Smooth muscle cell (in vitro differentiated cells): ENCODE data around the gene PRLH. TPM values are rescaled to one million over a fixed set of nuclear protein-coding genes. Genes with fewer than 3 reads are reported as not detected.

Experiments used
- DNase-seq: peaks from one replicate; lab custom pipeline; 2025; ENCODE audit not compliant: unreplicated experiment; lab: John Stamatoyannopoulos, UW
- H2AFZ ChIP-seq: fragments of 200-600 bp; sonication (generic); 2 replicates; pipeline ENCODE4 v1.6.0; 2016; ENCODE audit warnings: antibody characterized with exemption, low read depth, mild to moderate bottlenecking
- H3F3A ChIP-seq: fragments of 200-600 bp; sonication (generic); 2 replicates; pipeline ENCODE4 v1.6.0; 2017; ENCODE audit warnings: antibody characterized with exemption, low read depth
- H3K27ac ChIP-seq: fragments of 200-600 bp; sonication (generic); 2 replicates; pipeline ENCODE4 v1.5.1; 2016; ENCODE audit warnings: low read depth, mild to moderate bottlenecking
- H3K27me3 ChIP-seq: fragments of 200-600 bp; sonication (generic); 2 replicates; pipeline ENCODE4 v1.6.1; 2016; ENCODE audit warnings: low read depth, mild to moderate bottlenecking
- H3K36me3 ChIP-seq: fragments of 200-600 bp; sonication (generic); 2 replicates; pipeline ENCODE4 v1.5.1; 2016; ENCODE audit warnings: low read depth
- H3K4me1 ChIP-seq: fragments of 200-600 bp; sonication (generic); 2 replicates; pipeline ENCODE4 v1.5.1; 2016; ENCODE audit warnings: low read depth
- H3K4me2 ChIP-seq: fragments of 200-600 bp; sonication (generic); 2 replicates; pipeline ENCODE4 v1.6.0; 2016; ENCODE audit warnings: mild to moderate bottlenecking
- H3K4me3 ChIP-seq: fragments of 200-600 bp; sonication (generic); 2 replicates; pipeline ENCODE4 v1.5.1; 2016; ENCODE audit warnings: mild to moderate bottlenecking
- H3K79me2 ChIP-seq: fragments of 200-600 bp; sonication (generic); 2 replicates; pipeline ENCODE4 v1.6.0; 2016; ENCODE audit warnings: low read depth, mild to moderate bottlenecking
- H3K9ac ChIP-seq: fragments of 200-600 bp; sonication (generic); 2 replicates; pipeline ENCODE4 v1.6.0; 2016; ENCODE audit warnings: low read depth
- H3K9me3 ChIP-seq: fragments of 200-600 bp; sonication (generic); replicated peaks from 2 replicates; pipeline ENCODE4 v1.5.1; 2016; ENCODE audit warnings: low read depth
- H4K20me1 ChIP-seq: fragments of 200-600 bp; sonication (generic); 2 replicates; pipeline ENCODE4 v1.6.0; 2016; ENCODE audit warnings: low read depth
- CTCF ChIP-seq: fragments of 200-600 bp; sonication (generic); IDR thresholded peaks from 2 replicates; pipeline ENCODE4 v1.5.1; 2017; ENCODE audit warnings: borderline replicate concordance, mild to moderate bottlenecking, antibody characterized with exemption; ENCODE audit not compliant: insufficient read depth, poor library complexity, severe bottlenecking
- WGBS: methylation state at CpG from one replicate; pipeline ENCODE4 v1.1.7; 2016; ENCODE audit warnings: low lambda C conversion rate; 5-methylcytosine and 5-hydroxymethylcytosine counted together
- polyA plus RNA-seq: library from polyadenylated mRNA; unstranded; fragments of >200 nt; fragmentation: Nextera tagmentation; extraction: Ambion mirVana; gene quantifications from 2 replicates; pipeline ENCODE4 v1.2.1, GENCODE V29; 2016
- total RNA-seq: library from RNA; depleted of rRNA; stranded (reverse); fragments of >200 nt; gene quantifications from 2 replicates; pipeline ENCODE4 v1.2.3, GENCODE V29; 2014

Gene PRLH
- total and polyA plus RNA-seq, 2 experiments from 2014 or later: not detected

DNA sequence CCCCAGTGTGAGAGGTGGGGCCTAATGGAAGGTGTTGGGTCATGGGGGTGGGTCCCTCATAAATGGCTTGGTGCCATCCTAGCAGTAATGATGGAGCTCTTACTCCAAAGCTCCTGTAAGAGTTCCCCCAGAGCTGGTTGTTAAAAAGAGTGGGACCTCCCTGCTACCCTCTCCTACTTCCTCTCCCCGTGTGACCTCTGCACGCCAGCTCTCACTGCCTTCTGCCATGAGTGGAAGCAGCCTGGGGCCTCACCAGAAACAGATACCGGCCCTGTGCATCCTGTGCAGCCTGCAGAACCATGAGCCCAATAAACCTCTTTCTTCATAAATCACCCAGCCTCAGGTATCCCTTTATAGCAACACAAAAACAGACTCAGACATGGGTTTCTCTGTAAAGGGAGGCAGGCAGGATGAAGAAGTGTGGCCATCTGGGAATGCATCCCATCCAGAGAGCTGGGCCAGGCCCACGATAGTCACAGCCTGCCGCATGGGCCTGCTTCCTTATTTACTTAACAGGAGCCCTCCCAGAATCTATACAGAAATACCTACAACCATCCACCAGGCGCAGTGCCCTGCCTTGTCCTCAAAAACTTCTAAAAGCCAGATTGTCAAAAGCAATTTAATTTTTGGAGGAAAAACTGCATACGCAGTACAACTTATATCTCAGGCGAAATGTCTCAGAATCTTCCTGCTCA lies 7.5 kb downstream of the PRLH start:
- WGBS: 97% methylated on average over 8 of the region's 8 CpGs
- Histone ChIP-seq H3F3A (no peaks in the 10 kb centered on the region), H3K27me3 (no peaks in the 10 kb centered on the region), H3K9me3 (no peaks in the 10 kb centered on the region), H4K20me1 (no peaks in the 10 kb centered on the region), H3K79me2 (no peaks in the 10 kb centered on the region), H3K4me1 (no peaks in the 10 kb centered on the region), H2AFZ (no peak overlapping the region), H3K4me3 (no peak overlapping the region), H3K4me2 (no peak overlapping the region), H3K27ac (no peak overlapping the region), H3K9ac (no peak overlapping the region), H3K36me3 (no peaks in the 10 kb centered on the region)
- DNase-seq: no peak
- TF ChIP-seq CTCF: no peak

DNA sequence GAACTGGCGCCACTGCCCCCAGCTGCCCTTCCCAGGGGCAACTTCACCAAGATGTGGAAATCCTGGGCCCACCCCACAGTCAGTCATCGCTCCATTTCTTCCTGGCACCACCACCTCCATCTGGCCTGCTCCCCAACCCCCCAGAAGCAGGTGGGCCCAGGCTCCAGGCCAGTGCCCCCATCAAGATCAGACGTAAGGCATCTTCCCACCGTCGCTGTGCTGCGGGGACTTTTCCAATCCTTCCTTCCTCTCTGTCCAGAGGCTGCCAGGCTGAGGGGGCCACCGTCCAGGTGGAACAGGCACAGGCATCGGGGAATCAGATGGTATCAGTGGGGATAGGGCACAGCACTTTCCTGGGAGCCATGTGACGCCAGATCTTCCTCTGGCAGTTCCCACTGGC lies 8.1 kb downstream of the PRLH start:
- H3F3A ChIP-seq: no peaks in the 10 kb centered on the region
- no peaks in the 10 kb centered on the region for H3K79me2 ChIP-seq
- no peak overlapping the region for H3K9ac ChIP-seq
- no peaks in the 10 kb centered on the region for H3K4me1 ChIP-seq
- 97% methylated on average over 9 of the region's 9 CpGs for WGBS
- H3K4me3 ChIP-seq: no peak overlapping the region
- no peak overlapping the region for H3K4me2 ChIP-seq
- no peaks in the 10 kb centered on the region for H4K20me1 ChIP-seq
- no peak for DNase-seq
- H2AFZ ChIP-seq: no peak overlapping the region
- no peaks in the 10 kb centered on the region for H3K9me3 ChIP-seq
- H3K27me3 ChIP-seq: no peaks in the 10 kb centered on the region
- H3K27ac ChIP-seq: no peak overlapping the region
- no peak for TF ChIP-seq CTCF
- no peaks in the 10 kb centered on the region for H3K36me3 ChIP-seq

DNA sequence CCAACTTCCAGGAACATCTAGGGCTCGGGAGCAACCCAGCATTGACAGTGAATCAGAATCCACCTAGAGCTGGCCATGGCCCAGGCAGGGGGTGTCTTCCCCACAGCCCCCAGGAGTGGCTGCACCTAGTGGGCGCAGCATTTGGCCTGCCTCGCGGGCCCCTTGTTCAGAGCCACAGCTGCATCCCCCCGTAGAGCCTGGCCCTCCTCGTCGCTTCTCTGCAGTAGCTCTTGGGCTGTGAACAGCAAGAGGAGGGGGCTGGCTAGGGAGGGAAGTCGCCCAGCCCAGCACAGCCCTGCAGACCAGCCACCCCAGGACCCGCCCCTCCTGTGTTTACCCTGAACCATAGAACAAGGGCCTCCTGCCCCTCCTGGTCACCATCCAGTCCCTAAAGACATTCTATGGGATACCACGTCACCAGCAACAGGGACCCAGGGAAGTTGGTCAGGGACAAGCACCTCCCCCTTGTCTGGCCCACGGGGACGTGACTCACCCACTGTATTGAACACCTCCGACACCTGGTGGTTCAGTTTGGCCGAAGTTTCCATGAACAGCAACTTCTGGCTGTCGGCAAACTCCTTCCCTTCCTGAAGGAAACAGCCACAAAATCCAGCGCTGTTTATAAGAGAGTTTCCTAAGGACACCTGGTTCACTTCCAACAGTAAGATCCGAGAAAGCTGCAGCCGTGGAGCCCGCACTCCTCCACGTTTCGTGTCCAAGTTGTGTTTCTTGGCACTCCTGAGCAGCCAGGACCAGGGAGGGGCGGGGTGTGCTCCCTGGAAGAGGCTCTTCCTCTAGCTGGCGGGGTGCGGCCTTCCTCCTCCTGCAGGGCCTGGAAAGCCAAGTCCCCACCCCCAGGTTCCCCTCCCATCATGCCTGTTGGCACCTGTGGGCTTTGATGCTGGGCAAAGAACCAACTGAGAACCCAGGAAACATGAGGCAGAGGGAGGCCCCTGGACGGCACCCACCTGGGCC lies 8.8 kb downstream of the PRLH start:
- DNase-seq: no peak
- Histone ChIP-seq H3K9me3 (no peaks in the 10 kb centered on the region), H4K20me1 (no peaks in the 10 kb centered on the region), H3F3A (no peaks in the 10 kb centered on the region), H3K27me3 (no peaks in the 10 kb centered on the region), H3K27ac (no peak overlapping the region), H2AFZ (no peak overlapping the region), H3K4me1 (no peaks in the 10 kb centered on the region), H3K4me2 (no peak overlapping the region), H3K36me3 (no peaks in the 10 kb centered on the region), H3K79me2 (no peaks in the 10 kb centered on the region), H3K9ac (no peak overlapping the region), H3K4me3 (no peak overlapping the region)
- no peak for TF ChIP-seq CTCF
- WGBS: 80% methylated on average over 23 of the region's 25 CpGs
